Endometrial microvascular endothelial cells (primary cell): ENCODE results near the gene RASL10B. TPM values are rescaled to one million over a fixed set of nuclear protein-coding genes. Genes with fewer than 3 reads are reported as not detected.

Experiments
- in situ Hi-C: cut with HindIII; loops from 2 replicates; pipeline ENCODE4 v1.10.0; 2017; ENCODE audit warnings: low sequenced_read_pairs, low pct_unique_long_range_greater_than_20kb; ENCODE audit errors: inconsistent ontology term
- total RNA-seq: library from RNA; depleted of rRNA; stranded (reverse); fragments of >200 nt; gene quantifications from one replicate; pipeline ENCODE4 v1.2.3, GENCODE V29; 2015; ENCODE audit errors: inconsistent ontology term

RASL10B gene
- total RNA-seq, 1 donor from 2014 or later, result under 0.01 TPM

DNA sequence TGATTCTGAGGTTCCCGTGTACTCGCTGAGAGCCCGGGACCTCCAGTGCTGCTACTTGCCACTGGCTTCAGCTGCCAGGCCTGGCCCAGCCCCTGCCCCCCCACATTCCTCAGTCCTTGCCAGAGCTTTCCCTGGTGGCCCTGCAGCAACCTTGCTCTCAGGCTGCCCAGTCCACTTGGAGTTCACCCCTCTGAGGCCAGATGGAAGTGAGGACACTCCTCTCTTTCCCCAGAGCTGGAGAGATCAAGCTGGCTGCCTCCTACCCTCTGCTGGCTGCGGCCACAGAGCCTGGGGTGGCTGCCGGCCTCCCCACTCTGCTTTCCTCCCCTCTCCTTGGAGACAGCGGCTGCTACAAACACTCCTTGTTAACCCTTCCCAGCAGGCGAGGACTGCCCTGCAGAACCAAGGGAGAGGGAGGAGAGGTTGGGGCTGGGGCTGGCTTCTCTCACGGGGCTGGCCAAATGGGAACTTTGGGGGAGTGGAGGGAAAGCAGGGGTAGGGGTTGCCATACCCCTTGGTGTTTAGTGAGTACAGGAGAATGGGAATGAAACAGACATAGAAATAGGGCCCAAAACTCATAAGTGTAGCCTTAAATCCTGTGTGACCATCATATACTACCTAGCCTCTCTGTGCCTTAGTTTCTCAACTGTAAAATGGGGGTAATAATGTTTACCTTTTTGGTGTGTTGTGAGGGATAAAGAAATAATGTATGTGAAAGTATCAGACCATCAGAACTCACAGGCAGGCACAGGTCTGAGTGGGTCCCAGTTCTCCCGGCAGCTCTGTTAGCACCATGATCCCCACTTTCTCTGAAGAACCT is 21.7 kb downstream of the RASL10B start, which contains the start of gene GAS2L2:
Gene GAS2L2 (minus strand): TSS at position 295 of the 820 bp plus-strand sequence. CDS start 389 bp downstream, outside the sequence.
- in situ Hi-C loops, result no loop called here

DNA sequence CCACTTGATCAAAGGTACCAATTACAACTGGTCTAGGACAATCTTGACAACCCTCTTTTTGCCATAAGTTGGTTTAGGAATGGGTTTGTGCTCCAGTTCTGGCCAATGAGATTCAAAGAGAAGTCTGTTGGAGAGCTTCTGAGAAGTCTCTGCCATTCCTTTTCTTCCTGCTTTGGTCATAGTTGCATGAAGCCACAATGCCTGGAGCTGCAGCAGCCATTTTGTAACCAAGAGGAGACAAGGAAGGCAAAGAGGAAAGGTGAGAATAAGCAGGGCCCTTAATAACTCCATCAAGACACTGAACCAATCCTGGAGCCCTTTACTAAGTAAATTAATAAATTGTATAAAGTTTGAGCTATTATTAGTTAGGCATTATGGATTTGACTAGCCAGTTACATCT is 25.8 kb downstream of the RASL10B start:
- in situ Hi-C loops, result no loop called here

DNA sequence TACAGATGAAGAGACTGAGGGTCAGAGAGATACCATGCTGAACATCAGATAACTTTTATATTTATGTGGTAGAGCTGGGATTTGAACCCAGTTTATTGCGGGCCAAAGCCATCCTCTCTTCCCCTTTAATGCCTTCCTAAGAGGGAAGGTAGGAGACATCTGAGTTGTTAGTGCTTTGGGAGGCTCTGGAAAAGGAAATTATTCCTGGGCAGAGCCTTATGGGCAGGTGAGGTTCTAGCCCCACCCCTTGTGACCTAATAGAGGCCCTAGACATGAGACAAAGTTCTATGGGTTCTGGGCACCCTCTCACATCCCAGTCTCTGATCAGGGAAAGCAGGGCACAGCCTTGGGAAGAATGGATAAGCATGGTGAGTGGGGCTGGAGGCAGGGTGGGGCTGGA is 29.1 kb downstream of the RASL10B start, which contains the start of gene C17orf50:
Gene C17orf50 (plus strand): TSS at position 301 of the 400 bp plus-strand sequence. CDS start 55 bp downstream, at position 356.
- in situ Hi-C loops, result no loop called here

DNA sequence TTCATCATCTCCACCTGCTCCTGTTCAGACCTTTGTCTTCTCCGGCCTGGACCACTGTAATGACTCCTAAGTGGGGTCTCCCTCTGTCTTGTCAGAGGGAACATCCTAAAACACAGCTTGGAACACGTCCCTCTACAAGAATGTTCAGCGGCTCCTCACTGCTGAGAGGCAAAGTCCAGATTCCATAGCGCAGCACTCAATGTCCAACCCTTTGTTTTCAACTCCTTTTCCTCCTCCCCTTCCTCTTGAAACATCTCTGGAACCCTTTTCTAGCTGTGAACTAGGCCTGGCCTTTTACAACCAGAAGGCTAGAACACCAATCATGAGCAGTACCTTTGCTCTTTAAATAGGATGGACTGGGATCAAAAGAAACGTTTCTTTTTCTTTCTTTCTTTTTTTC is 30.2 kb downstream of the RASL10B start:
- in situ Hi-C loops, result no loop called here

DNA sequence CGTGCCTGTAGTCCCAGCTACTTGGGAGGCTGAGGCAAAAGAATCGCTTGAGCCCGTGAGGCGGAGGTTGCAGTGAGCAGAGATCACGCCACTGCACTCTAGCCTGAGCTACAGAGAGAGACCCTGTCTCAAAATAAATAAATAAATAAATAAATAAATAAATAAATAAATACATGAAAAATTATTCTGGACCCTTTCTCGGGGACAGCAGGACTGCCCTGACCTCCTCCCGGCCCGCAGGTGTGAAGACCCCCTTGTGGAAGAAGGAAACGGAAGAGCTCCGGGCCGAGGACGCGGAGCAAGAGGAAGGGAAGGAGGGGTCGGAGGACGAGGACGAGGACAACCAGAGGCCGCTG is 32.3 kb downstream of the RASL10B start:
- in situ Hi-C loops, result no loop called here

DNA sequence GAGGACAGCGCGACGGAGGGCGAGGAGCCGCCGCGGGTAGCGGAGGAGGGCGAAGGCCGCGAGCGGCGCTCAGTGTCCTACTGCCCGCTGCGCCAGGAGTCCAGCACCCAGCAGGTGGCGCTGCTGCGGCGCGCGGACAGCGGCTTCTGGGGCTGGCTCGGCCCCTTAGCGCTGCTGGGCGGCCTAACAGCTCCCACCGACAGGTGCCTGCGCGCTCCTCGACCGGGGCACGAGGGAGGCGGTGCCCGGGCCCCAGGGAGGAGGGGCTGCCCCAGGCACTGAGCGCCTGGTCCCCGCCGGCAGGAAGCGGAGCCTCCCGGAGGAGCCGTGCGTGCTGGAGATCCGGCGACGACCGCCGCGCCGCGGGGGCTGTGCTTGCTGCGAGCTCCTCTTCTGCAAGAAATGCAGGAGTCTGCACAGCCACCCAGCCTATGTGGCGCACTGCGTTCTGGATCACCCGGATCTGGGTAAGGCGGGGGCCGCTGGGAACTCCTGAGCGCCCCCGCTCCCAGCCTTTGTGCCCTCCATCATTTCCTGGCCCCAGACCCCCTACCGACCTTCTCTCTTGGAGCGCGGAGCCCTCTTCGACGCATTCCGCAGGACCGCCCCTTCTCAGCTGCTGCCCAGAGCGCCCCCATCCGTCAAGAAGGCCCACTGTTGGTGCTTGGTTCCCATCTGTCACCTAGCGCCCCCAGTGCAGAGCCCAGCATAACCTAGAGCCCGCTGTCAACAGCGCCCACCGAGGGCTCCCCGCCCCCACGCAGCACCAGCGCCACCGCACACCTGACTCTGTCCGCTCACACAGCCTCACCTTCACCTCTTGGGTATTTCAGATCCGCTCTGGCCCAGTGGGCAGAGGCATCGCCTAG is 32.9 kb downstream of the RASL10B start:
- in situ Hi-C loops, result no loop called here

DNA sequence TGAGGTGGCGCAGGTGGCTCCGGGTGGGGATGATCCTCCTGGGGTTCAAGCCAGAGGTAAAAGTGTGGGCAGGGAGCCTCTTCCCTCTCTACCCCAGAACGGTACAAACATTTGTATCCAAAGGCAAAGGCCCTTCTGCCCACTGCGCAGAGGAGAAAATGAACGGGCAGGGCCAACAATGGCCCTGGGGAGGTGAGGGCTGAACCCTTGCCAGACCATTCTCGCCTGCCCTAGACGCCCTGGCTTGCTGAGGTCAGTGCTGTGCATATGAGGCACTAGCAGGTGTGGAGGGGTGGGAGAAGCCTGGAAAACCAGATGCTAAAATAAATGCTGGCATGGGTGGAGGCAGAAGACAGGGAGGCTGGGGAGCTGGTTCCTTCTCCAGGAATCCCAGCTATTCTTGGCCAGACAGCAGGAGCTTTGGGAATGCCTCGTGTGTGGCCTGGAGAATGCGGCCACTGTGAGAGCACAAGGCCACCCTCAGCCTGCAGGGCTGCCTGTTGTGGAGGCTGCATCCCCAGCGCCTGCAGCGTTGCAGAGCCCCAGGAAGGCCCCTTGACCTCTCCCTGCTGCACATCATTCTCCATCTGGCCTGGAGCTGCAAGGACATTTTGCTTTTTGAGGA is 33.8 kb downstream of the RASL10B start:
- in situ Hi-C loops, result no loop called here

DNA sequence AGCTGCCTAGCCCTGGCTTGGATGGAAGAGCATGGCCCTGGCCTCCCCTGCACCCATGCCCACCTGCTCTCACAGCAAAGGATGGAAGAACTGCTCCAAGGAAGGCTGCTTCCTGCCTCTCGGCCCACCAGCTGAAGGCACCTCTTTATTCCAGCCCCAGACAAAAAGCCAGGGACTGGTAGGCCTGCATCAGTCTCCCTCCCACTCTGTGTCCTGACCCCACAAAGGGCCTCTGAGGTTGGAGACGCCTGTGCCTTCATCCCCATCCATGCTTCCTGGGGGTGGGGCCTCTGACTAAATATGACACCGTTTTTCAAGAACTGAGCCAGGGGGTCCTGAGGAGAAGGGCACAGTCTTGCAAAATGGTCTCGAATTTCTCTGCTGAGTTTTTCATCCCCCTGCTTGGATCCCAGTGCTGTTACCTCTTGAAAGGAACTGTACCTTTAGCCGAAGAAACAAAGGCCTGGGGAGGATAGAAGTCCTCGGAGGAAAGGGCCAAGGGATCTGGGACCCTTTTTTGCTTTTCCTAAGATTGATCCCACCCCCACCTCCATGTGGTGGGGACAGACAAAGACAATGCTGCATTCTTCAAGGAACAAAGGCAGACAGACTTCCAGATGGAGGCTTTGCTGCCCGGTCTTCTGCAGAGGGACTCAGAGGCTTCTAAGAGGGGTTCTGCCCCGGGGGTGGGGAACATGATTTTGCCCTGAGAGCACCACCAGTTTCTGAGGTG is 34.5 kb downstream of the RASL10B start:
- in situ Hi-C loops, result no loop called here

DNA sequence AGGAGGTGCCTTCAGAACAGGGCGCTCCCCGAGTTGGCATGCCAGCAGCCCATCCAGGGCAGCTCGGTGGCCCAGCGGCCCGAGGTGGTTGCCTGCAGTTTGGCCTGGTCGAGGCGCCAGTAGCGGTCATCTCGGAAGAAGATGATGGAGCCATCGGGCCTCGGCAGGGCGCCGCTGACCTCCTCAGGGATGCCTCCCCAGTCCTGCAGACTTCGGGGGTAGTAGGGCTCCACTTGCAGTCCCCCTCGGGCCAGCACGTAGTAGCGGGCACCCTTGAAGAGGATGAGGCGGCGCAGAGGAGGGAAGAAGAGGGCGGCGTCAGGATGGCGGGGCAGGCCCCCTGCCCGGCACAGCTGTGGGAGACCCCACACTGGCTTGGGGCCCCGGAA is 35.0 kb downstream of the RASL10B start:
- in situ Hi-C loops, result no loop called here

DNA sequence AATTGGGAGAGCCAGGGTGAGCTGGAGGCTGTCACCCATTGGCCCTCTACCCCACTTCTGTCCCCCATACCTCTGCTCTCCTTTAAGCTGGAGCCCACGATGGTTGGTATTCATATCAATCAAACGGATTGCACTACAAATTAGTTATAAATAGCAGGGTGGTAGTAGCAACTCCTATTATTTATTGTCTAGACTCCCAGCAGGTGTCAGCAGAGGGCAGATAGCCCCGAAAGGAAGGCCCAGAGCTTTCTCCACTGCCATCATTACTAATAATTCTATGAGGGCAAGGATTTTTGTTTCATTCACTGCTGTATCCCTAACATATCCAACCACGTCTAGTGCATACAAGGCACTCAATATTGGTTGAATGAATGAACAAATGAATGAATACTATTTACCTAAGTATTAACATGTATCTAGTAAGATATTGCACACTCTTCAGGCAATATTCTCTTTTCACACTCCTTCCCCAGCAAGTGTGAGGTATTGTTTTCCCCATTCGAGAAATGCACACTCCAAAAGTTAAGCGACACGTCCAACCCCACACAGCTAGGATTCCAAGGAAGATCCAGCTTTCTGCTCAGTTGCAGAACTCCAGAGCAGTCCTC is 35.6 kb downstream of the RASL10B start:
- in situ Hi-C loops, result no loop called here

DNA sequence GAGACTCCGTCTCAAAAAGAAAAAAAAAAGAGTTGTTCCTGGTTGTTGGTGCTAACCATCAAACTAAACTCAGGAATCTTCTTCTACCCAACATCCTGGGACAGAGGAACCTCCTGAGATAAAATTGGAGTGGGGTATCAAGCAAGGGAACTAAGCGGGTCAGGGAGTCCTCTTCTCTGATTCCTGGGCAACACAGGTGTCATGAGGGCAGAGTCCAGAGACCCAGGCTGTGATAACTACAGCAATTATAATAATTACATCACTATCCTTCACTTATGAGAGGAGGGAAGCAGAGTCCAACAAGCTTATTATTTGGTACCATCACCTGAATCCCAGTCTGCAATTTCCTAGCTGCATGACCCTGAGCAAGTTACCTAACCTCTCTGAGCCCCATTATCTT is 37.4 kb downstream of the RASL10B start:
- in situ Hi-C loops, result no loop called here

DNA sequence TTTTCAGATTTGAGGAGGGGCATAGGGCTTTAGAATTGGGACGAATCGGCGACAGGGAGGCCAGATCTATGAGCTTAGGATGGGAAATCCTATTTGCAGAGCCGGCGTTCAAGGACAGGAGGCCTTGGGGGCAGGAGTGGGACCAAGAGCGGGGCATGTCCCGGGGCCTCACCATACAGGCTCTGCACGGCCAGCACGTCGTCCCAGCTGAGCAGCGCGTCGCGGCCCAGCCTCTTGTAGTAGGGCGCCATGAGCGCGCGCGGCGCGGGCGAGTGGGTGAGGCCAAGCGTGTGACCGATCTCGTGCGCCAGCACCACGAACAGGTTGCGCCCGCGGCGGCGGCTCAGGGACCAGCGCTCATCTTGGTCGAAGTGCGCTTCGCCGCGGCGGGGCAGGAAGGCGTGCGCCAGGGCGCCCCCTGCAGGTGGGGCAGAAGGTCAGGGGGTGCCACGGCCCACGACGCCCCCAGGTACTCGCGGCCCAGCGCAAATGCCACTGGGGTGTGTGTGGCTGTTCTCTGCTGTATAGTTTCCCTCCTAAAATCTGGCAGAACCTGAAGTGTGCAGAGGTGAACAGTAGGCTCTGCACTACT is 38.6 kb downstream of the RASL10B start:
- in situ Hi-C loops, result no loop called here

DNA sequence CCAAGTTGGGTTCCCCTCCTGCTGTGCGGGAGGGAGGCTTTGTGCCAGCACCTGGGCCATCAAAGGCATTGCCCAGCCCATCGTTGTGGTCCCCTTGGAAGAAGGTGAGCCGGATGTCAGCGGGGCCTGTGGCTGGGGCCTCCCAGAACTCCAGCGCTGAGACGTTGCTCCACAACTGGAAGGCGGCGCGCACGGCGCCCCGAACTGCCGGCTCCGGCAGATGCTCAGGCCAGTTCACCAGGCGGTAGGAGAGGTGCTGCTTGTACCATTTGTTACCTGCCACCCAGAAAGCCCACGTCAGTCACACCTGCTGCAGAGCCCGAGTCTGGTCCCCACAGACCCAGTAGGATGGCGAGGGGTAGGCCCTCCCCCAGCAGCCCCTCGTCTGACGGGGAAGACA is 41.7 kb downstream of the RASL10B start:
- in situ Hi-C loops, result no loop called here

DNA sequence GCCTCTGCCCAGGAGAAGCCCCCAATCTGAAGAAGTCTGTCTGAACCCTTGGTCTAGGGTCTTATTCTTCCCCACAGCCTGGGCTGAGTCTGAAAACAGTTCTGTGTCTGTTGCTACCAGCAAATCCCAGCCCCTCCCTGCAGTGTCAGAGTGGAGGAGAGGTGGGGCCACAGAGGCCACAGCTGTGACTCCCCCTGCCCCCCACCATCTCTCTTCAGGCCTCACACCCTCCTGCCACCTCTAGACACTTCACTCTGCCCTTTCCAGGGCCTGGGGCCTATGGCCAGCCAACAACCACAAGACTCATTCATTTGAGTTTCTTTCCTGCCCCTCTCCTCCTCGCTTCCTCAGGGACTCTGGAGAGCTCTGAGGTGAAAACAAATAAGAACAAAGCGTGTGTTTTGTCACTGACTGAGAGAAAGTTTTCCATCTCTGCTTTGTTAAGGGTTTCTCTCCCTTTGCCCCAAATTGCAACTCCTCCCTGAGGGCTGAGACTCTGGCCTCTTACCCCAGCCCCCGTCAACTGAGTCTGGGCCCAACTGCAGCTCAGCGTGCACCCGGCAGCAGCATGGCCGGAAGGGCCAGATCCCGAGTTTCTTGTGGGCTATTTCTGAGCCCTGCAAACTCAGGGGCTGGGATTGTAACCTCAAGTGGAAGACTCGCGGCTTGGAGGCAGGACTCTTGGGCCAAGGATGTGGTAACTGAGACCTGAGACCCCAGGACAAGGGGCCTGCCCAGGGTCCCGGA is 42.4 kb downstream of the RASL10B start:
- in situ Hi-C loops, result no loop called here

DNA sequence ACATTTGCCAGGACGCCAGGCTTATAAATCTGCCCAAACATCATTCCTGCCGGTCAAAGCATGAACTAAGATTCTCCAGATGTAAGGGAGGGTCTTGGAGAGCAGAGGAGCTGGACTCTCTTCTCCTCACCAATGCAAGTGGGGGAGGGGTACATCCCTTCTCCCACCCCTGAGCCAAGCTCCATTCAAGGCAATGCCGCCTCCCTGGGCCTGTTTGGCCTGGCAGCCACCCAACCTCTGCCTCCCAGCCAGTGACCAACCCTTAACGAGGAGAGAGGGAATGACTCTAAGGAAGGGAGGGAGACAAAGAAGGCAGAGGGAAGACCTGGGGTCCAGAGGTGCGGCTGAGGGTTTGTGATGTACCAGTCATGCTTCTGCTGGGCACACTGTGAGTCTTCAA is 43.1 kb downstream of the RASL10B start:
- in situ Hi-C loops, result no loop called here

DNA sequence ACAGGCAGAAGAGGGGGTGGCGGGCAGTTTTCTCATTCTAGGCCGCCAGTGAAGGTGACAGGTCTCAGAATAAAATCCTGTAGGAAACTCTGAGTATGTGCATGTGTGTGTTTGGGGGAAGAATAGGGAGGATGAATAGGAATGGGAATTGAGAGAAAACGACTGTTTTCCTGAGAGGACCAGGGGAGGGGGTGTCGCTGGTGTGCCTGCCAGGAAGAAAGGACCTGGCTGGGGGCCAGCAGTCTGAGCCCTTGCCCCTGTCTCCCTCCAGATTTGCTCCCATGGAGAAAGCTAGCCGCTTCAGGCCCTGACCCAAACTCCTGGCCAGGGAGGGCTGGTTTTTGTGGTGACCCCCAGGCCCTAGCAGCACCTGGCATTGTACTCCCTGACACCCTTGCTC is 43.6 kb downstream of the RASL10B start:
- in situ Hi-C loops, result no loop called here

DNA sequence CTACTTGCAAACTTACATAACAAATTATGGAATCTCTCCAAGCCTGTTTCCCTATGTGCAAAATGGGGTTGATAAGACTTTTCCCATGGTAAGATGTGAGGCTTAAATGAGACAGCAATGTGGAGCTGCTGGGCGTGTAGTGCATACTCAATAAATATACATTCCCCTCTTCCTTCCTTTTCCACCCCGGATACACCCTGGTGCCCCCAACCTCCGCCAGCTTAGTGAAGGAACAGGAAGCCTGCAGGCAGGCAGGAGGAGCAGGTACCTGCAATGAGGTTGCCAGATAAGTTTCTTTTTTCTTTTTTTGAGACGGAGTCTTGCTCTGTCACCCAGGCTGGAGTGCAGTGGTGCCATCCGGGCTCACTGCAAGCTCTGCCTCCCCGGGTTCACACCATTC is 44.1 kb downstream of the RASL10B start:
- in situ Hi-C loops, result no loop called here
